ENCODE results near the gene RAB37.

Gene RAB37

DNA sequence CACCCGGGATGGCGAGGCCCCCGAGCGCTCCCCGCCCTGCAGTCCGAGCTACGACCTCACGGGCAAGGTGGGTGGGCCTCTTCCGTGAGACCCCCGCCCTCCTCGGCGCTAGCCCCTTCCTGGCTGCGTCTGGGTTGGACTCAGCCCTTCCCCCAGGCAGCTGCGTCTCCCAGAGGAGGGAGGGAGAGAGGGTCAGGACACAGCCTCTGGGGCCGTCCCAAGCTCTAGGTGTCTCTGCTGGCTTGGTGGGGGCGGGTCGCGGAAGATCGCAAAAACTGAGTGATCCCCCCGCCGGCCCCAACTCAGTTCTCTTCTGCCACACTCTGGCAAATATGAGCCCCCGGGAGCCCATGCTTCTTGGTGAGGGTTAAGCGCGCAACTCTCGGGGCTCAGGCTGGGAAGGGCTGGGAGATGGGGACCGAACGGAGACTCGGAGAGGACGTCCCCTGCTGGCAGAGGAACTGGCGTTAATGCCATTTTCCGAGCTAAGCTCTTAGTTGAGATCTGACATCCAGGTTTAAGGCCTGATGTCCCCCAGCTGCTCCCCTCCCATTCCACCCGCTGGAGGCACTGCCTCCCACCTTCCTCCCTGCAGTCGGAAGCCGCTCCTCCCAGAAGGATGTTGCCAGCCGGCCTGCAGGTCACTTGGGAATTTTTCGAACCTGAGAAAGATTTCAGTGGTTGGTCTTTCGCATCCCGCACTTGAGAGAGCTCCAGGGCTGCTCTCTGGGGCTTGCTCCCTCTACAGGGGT lies 419 bp downstream of the RAB37 start:
- DNase-seq (ENCODE audit: low spot score in 2 of 2) (peak in 1 of 2 donors; percentile 76), ATAC-seq (peak; percentile 17)
- H3K27ac Mint-ChIP-seq, result peak overlapping the region; percentile 68
- no peaks in the 10 kb centered on the region for H3K36me3 Mint-ChIP-seq
- H3K4me3 Mint-ChIP-seq, result peak overlapping the region; percentile 77
- H3K9me3 Mint-ChIP-seq, result no peaks in the 10 kb centered on the region
- peaks cover 57% of the 10 kb centered on the region for H3K4me1 Mint-ChIP-seq

DNA sequence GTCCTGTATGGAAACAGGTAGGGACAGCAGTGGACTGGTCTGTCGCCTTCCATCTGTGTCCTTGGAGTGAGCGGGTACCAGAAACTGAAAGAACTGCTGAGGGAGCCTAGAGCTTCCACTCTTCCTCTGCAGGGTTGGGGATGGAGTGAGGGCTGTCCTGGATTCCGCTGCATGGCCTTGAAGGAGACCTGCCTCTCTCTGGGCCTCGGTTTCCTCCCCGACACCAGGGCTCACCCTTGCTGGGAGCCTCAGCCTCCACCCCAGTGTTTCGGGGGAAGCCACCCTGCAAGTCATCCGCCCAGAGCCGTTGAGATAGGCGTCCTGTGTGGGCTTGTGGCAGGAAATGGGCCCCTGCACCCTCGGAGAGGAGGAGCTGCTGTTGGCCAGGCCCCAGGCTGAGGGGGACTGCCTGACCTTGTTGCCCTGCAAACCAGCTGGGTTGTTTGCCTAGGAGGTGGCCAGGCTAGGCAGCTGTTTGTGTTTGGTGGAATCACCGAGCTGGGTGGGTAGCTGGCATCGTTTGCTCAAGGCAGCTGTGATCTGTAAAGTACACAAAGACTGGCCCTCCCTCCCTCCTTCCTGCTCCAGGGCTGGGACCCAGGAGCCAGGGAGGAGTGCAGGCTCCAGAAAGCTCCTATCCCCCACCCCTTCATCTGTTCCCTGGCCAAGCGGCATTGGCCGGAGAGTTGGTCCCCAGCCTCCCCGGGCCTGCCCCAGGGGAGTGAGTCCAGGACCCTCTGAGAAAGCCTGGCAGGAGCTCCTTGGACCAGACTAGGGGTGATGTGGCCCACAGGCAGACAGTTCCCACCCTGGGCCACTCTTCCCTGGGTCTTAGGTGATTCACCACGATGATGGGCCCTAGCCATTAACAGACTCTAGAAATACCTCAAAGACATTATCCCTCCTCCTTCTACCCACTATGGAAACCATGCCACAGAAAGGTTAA lies 1.3 kb downstream of the RAB37 start:
- Mint-ChIP-seq H3K4me1 (peaks cover 65% of the 10 kb centered on the region), H3K9me3 (no peaks in the 10 kb centered on the region), H3K4me3 (peak overlapping the region; percentile 77), H3K27ac (peak overlapping the region; percentile 68), H3K36me3 (no peaks in the 10 kb centered on the region)
- ATAC-seq, result peak; percentile 93
- DNase-seq (ENCODE audit: low spot score in 2 of 2), result peak; percentile 70 to 89

DNA sequence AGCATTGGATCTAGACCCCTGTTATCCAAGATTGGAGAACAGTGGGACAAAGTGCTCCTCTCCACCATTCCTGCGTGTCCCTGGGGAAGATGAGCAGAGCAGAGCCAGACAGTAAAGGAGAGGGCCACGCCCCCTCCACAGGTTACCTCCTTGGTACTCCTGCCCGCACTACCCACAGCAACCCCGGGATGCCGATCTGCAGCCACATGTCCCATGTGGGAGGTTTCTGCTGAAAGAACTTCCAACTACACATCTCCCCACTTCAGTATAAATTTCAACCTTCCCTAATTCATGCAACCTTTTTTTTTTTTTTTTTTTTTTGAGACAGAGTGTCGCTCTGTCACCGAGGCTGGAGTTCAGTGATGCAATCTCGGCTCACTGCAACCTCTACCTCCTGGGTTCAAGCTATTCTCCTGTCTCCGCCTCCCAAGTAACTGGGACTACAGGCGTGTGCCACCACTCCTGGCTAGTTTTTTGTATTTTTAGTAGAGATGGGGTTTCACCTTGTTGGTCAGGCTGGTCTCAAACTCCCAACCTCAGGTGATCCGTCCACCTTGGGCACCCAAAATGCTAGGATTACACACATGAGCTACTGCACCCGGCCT lies 2.3 kb downstream of the RAB37 start:
- DNase-seq (ENCODE audit: low spot score in 2 of 2), result no peak
- Mint-ChIP-seq H3K9me3 (no peaks in the 10 kb centered on the region), H3K27ac (peak overlapping the region; percentile 68), H3K4me1 (peaks cover 75% of the 10 kb centered on the region), H3K4me3 (peak overlapping the region; percentile 77), H3K36me3 (no peaks in the 10 kb centered on the region)
- no peak for ATAC-seq

DNA sequence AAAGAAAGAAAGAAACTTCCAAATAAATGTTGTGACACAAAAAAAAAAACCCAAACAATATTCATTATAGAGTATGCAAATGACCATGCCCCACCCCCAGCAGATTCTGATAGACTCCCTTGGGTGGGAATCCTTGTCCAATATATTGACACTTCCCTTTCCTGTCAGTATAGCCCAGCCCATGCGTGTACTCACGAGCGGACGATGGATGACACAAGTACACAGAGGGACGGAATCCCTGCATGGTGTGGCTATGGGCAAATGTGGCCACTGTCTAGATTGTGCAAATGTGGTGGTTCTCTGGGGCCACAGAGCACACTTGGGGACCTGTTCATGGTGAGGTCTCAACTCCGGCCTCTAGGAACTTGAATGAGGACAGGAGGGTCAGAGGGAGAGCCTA lies 3.1 kb downstream of the RAB37 start:
- no peaks in the 10 kb centered on the region for H3K36me3 Mint-ChIP-seq
- peaks cover 82% of the 10 kb centered on the region for H3K4me1 Mint-ChIP-seq
- H3K9me3 Mint-ChIP-seq, result no peaks in the 10 kb centered on the region
- DNase-seq (ENCODE audit: low spot score in 2 of 2) (no peak), ATAC-seq (no peak)
- H3K27ac Mint-ChIP-seq, result peak overlapping the region; percentile 89
- no peak overlapping the region for H3K4me3 Mint-ChIP-seq

DNA sequence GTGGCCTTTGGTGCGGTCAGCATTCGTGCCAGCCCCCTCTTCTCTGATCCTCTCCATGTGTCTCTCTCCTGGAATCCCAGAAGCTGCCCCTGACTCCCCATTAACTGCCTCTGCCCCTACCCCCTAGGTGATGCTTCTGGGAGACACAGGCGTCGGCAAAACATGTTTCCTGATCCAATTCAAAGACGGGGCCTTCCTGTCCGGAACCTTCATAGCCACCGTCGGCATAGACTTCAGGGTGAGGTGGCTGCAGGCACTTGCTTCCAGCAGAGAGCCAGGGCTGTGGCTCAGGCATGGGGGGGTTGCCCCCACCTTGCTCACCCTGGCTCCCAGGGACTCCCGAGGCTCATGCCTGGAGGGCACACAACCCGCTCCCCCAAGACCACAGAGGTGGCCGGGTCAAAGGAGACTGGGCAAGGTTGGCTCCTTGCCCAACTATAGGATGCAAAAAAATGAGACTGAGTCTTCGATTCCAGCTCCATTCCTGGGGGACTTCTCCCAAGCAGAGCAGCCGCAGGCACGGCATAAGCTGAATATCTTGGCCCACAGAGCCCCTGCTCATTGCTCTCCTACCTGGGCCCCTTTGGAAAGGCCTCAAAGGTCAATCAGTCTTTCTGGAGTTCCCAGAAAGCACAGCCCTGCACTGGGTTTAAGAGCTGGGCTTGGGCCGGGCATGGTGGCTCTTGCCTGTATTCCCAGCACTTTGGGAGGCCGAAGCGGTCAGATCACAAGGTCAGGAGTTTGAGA lies 3.8 kb downstream of the RAB37 start:
- no peaks in the 10 kb centered on the region for H3K36me3 Mint-ChIP-seq
- ATAC-seq (no peak), DNase-seq (ENCODE audit: low spot score in 2 of 2) (no peak)
- H3K27ac Mint-ChIP-seq, result peak overlapping the region; percentile 89
- no peaks in the 10 kb centered on the region for H3K9me3 Mint-ChIP-seq
- H3K4me1 Mint-ChIP-seq, result peaks cover 82% of the 10 kb centered on the region
- H3K4me3 Mint-ChIP-seq, result no peak overlapping the region

DNA sequence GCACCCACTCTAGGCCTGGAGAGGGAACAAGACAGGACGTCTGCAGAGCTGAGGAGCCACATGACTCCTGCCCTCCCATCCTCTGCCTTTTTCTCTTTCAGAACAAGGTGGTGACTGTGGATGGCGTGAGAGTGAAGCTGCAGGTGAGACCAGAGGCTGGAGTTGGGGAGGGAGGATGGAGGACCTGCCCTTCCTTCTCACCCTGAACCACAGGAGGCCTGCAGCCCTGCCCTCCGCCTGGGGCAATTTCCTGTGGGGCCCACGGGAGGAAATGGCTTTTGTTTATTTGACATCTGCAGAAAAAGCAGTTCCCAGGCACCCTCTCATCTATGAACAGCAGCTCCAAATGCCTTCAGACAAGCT lies 5.1 kb downstream of the RAB37 start:
- H3K4me3 Mint-ChIP-seq, result peak overlapping the region; percentile 67
- H3K27ac Mint-ChIP-seq, result peak overlapping the region; percentile 89
- ATAC-seq (peak; percentile 23), DNase-seq (ENCODE audit: low spot score in 2 of 2) (peak in 1 of 2 donors; percentile 81)
- no peaks in the 10 kb centered on the region for H3K9me3 Mint-ChIP-seq
- peaks cover 84% of the 10 kb centered on the region for H3K4me1 Mint-ChIP-seq
- no peaks in the 10 kb centered on the region for H3K36me3 Mint-ChIP-seq

DNA sequence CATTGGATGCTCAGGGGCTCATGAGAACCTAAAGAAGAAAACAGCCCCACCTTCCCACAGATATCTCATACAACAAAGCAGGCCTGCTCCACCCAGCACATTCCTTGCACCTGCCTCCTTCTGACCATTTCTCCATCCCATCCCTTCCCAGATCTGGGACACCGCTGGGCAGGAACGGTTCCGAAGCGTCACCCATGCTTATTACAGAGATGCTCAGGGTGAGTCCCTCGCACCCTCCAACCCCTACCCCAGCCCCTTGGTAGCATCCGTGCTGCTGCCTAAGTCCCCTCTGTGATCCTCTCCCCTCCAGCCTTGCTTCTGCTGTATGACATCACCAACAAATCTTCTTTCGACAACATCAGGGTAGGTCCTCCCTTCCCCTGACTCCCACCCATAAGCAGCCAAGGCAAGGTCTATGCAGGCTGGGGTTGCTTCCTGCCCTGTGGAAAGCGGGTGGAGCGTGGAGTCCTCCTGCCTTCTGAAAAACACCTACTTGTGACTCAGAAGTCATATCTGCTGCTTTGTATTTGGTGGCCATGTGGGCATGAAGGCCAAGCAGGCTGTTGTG lies 6.0 kb downstream of the RAB37 start:
- Mint-ChIP-seq H3K4me1 (peaks cover 77% of the 10 kb centered on the region), H3K9me3 (no peaks in the 10 kb centered on the region), H3K36me3 (no peaks in the 10 kb centered on the region), H3K27ac (peak overlapping the region; percentile 89), H3K4me3 (peak overlapping the region; percentile 67)
- DNase-seq (ENCODE audit: low spot score in 2 of 2), result peak in 1 of 2 donors; percentile 55
- ATAC-seq, result no peak

DNA sequence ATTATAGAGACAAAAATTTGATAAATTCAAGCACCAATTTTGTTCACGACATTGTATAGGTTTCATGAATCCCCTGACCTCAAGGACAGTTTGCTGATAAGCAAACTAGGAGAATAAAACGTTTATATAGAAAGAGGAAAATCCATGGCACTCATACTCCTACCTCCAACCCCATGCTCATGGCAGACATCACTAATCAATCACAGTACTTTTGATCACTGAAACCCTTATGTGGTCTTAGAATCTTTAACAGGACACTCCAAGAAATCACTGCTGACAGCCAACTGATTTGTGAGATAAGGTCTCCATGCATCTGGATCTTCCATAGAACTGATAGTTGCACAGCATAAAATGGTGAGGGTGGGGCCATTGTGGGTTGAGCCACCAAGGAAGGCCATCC lies 6.7 kb downstream of the RAB37 start:
- peak overlapping the region; percentile 89 for H3K27ac Mint-ChIP-seq
- H3K36me3 Mint-ChIP-seq, result no peaks in the 10 kb centered on the region
- H3K4me1 Mint-ChIP-seq, result peaks cover 70% of the 10 kb centered on the region
- H3K4me3 Mint-ChIP-seq, result no peak overlapping the region
- no peaks in the 10 kb centered on the region for H3K9me3 Mint-ChIP-seq
- DNase-seq (ENCODE audit: low spot score in 2 of 2) (no peak), ATAC-seq (no peak)

DNA sequence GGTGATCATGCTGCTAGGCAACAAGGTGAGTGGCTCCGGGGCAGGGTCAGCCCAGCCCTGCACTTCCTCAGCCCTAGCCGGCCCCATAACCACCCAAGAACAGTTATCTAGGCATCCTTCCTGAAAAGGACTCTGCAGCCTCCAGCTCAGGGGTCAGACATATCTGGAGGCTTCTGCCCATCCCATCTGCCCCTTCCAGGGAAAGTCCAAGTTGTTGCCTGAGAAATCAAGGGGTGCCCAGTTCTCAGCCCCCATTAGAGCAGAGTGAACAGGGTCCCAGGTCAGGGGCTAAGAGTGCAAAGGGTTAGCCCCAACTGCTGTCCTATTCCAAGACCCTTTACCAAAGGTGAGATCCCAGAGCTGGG lies 7.3 kb downstream of the RAB37 start:
- ATAC-seq (no peak), DNase-seq (ENCODE audit: low spot score in 2 of 2) (no peak)
- H3K9me3 Mint-ChIP-seq, result no peaks in the 10 kb centered on the region
- H3K36me3 Mint-ChIP-seq, result peaks cover under 1% of the 10 kb centered on the region
- peaks cover 64% of the 10 kb centered on the region for H3K4me1 Mint-ChIP-seq
- peak overlapping the region; percentile 63 for H3K4me3 Mint-ChIP-seq
- H3K27ac Mint-ChIP-seq, result peak overlapping the region; percentile 82

DNA sequence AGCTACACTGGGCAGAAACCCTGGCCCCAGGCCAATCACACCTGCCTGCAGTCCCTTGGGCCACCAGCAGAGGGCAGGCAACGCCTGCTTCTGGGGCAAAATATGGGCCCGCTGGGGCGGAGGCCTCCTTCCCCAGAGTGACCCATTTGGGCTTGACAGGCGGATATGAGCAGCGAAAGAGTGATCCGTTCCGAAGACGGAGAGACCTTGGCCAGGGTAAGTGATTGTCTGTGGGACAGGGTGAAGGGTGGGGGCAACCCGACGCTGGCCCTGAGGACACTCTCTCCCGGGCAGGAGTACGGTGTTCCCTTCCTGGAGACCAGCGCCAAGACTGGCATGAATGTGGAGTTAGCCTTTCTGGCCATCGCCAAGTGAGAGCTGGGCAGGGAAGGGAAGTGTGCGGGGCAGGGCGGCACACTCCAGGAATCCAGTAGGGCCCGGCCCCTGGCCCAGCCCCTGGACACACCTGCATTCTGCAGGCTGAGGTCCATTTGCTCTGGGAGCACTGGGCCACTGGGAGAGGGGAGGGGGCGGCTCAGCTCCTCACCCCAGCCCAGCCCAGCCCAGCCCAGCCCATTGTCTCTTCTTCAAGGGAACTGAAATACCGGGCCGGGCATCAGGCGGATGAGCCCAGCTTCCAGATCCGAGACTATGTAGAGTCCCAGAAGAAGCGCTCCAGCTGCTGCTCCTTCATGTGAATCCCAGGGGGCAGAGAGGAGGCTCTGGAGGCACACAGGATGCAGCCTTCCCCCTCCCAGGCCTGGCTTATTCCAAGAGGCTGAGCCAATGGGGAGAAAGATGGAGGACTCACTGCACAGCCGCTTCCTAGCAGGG lies 7.9 kb downstream of the RAB37 start:
- Mint-ChIP-seq H3K4me1 (peaks cover 65% of the 10 kb centered on the region), H3K9me3 (no peaks in the 10 kb centered on the region), H3K36me3 (peaks cover 7% of the 10 kb centered on the region), H3K4me3 (peak overlapping the region; percentile 63), H3K27ac (peak overlapping the region; percentile 82)
- ATAC-seq (peak; percentile 29), DNase-seq (ENCODE audit: low spot score in 2 of 2) (peak; percentile 98)

DNA sequence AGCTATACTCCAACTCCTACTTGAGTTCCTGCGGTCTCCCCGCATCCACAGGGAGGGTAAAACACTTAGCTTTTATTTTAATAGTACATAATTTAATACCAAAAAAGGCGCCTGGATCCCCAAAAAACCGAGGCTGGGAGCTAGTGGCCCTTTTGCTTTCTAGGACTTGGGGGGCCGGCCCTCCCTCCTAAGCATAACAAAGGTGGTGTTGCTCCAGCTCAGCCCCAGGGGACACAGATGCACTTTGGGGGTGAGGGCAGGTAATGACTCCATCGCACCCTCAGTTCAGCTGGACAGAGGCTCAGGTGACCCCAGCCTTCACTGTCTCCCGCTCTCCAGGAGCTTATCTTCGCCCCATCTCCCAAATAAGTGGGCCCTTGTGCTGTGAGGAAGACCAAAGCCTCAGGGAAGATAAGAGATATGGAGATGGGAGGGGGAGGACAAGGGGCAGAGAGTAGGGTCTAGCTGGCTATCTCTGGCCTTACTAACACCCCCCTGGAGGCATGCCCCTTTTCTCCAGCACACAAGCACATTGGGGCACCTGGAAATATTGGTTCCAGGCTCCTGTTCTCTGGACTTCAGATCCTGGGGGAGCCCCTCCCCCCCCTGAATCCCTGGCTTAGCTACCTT lies 8.6 kb downstream of the RAB37 start:
- peaks cover 14% of the 10 kb centered on the region for H3K36me3 Mint-ChIP-seq

DNA sequence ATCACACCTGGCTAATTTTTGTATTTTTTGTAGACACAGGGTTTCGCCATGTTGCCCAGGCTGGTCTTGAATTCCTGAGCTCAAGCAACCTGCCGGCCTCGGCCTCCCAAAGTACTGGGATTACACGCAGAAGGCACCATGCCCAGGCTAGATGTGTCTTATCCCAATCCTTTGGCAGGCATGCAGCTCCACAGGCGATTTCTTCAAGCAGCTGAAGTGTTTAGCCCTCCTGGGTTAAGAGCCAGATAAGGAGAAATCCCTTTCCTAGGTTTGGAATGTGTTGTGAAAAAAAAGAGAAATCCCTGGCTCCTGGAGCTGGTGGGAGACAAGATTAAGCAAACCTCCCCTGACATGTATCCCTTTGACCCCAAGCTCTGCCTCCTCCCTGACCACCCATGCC lies 9.3 kb downstream of the RAB37 start:
- Mint-ChIP-seq H3K9me3 (no peaks in the 10 kb centered on the region), H3K27ac (peak overlapping the region; percentile 46), H3K36me3 (peaks cover 21% of the 10 kb centered on the region), H3K4me1 (peaks cover 64% of the 10 kb centered on the region), H3K4me3 (peak overlapping the region; percentile 100)
- DNase-seq (ENCODE audit: low spot score in 2 of 2), result no peak
- ATAC-seq, result no peak

More for the DNA sequence above, 8.6 kb downstream of the RAB37 start:
- no peak overlapping the region for H3K27ac Mint-ChIP-seq
- no peak for DNase-seq (ENCODE audit: low spot score in 2 of 2)
- no peak for ATAC-seq
- peaks cover 64% of the 10 kb centered on the region for H3K4me1 Mint-ChIP-seq
- no peaks in the 10 kb centered on the region for H3K9me3 Mint-ChIP-seq
- no peak overlapping the region for H3K4me3 Mint-ChIP-seq

DNA sequence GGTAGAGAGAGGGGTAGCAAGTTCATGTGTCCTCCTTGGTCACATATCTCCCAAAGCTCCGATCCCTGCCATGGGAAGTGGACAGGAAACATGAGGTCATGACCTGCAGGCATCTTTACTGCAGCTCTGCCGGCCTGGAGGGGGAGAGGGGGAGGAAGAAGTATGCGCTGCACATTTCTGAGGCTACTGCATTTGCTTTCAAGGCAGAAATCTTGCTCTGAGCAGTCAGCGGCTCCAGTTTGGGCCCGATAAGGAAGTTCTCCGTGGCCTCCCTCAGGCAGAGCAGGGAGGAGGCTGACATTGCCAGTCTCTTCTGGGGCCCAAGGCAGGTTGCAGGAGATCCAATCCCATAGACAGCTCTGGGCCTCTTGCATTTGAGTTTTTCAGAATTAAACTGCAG lies 9.9 kb downstream of the RAB37 start:
- no peak for ATAC-seq
- H3K4me1 Mint-ChIP-seq, result peaks cover 64% of the 10 kb centered on the region
- DNase-seq (ENCODE audit: low spot score in 2 of 2), result no peak

DNA sequence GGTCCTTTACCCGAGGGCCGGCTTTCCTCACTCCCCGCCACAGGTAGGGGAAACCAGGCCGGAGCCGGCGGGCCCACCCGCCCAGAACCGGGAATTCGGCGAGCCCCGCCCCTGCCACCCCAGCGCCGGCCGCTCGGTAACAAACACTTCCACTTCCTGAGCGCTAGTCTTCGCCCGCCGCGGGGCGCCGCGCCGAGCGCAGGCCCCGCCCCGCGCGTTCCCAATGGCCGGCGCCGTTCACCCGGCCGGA lies 11.1 kb downstream of the RAB37 start:
- H3K4me1 Mint-ChIP-seq, result peaks cover 64% of the 10 kb centered on the region
- peaks cover 40% of the 10 kb centered on the region for H3K36me3 Mint-ChIP-seq
- H3K9me3 Mint-ChIP-seq, result no peaks in the 10 kb centered on the region
- H3K4me3 Mint-ChIP-seq, result peak overlapping the region; percentile 100
- no peak for DNase-seq (ENCODE audit: low spot score in 2 of 2)
- no peak for ATAC-seq
- no peak overlapping the region for H3K27ac Mint-ChIP-seq

More for the DNA sequence above, 9.9 kb downstream of the RAB37 start:
- Mint-ChIP-seq H3K9me3 (no peaks in the 10 kb centered on the region), H3K4me3 (peak overlapping the region; percentile 100), H3K36me3 (peaks cover 27% of the 10 kb centered on the region), H3K27ac (peak overlapping the region; percentile 46)

All from stimulated activated effector memory CD8-positive, alpha-beta T cell treated with anti-CD3 and anti-CD28 coated beads, Interleukin-12 subunit alpha, Interleukin-12 subunit beta, amount 100 ng/mL, for 72 hours (primary cell).